GM23338 (cell line): ENCODE measurements around the gene GHRHR. TPM values are rescaled to one million over a fixed set of nuclear protein-coding genes. Genes with fewer than 3 reads are reported as not detected.

ENCODE experiments used
- ATAC-seq: fragments of 200-7000 bp; cut with Tn5 transposase; 3 replicates; pipeline ENCODE4 v1.9.1; 2020
- DNase-seq: peaks from one replicate; pipeline ENCODE4 v3.0.0-alpha.2; 2015; ENCODE audit warnings: low spot score
- H2AFZ ChIP-seq: fragments of 200-600 bp; sonication (generic); 2 replicates; pipeline ENCODE4 v1.8.0; 2016; ENCODE audit warnings: antibody characterized with exemption, mild to moderate bottlenecking, moderate library complexity
- H3F3A ChIP-seq: fragments of 200-600 bp; sonication (generic); replicated peaks from 2 replicates; pipeline ENCODE4 v1.8.0; 2017; ENCODE audit warnings: antibody characterized with exemption, mixed run types, low read depth
- H3K27ac ChIP-seq: fragments of 200-600 bp; sonication (generic); 2 replicates; pipeline ENCODE4 v1.6.1; 2016; ENCODE audit warnings: low read depth
- H3K27me3 ChIP-seq: fragments of 200-600 bp; sonication (generic); 2 replicates; pipeline ENCODE4 v1.8.0; 2016; ENCODE audit warnings: mild to moderate bottlenecking, mixed run types, moderate library complexity; ENCODE audit not compliant: insufficient read depth
- H3K36me3 ChIP-seq: fragments of 200-600 bp; sonication (generic); 2 replicates; pipeline ENCODE4 v1.8.0; 2016; ENCODE audit warnings: mild to moderate bottlenecking; ENCODE audit not compliant: insufficient read depth
- H3K4me1 ChIP-seq: fragments of 200-600 bp; sonication (generic); 2 replicates; pipeline ENCODE4 v1.8.0; 2016; ENCODE audit warnings: mild to moderate bottlenecking, moderate library complexity; ENCODE audit not compliant: insufficient read depth
- H3K4me2 ChIP-seq: fragments of 200-600 bp; sonication (generic); 2 replicates; pipeline ENCODE4 v1.7.1; 2017; ENCODE audit warnings: mixed run types
- H3K4me3 ChIP-seq: fragments of 200-600 bp; sonication (generic); 2 replicates; pipeline ENCODE4 v1.6.1; 2016; ENCODE audit warnings: mixed run types
- H3K79me2 ChIP-seq: fragments of 200-600 bp; sonication (generic); replicated peaks from 2 replicates; pipeline ENCODE4 v1.8.0; 2017; ENCODE audit warnings: mild to moderate bottlenecking; ENCODE audit not compliant: insufficient read depth
- H3K9me2 ChIP-seq: fragments of 200-600 bp; sonication (generic); 2 replicates; pipeline ENCODE4 v1.8.0; 2017; ENCODE audit not compliant: insufficient read depth
- H4K20me1 ChIP-seq: fragments of 200-600 bp; sonication (generic); replicated peaks from 2 replicates; pipeline ENCODE4 v1.8.0; 2017; ENCODE audit warnings: mild to moderate bottlenecking; ENCODE audit not compliant: insufficient read depth
- H3K27ac Mint-ChIP-seq: 2 replicates; pipeline ENCODE4 v1.8.0; 2020; ENCODE audit warnings: inconsistent platforms, mild to moderate bottlenecking, moderate library complexity, mixed read lengths
- H3K27me3 Mint-ChIP-seq: 3 replicates; pipeline ENCODE4 v1.8.0; 2022; ENCODE audit warnings: low read depth, mild to moderate bottlenecking, moderate library complexity, mixed read lengths, inconsistent platforms; ENCODE audit not compliant: insufficient read depth, poor library complexity
- H3K36me3 Mint-ChIP-seq: 3 replicates; pipeline ENCODE4 v1.8.0; 2021; ENCODE audit warnings: low read depth, mild to moderate bottlenecking, inconsistent platforms, moderate library complexity, mixed read lengths
- H3K4me1 Mint-ChIP-seq: 3 replicates; pipeline ENCODE4 v1.8.0; 2020; ENCODE audit warnings: mild to moderate bottlenecking, inconsistent platforms, mixed read lengths
- H3K4me3 Mint-ChIP-seq: 3 replicates; pipeline ENCODE4 v1.8.0; 2021; ENCODE audit warnings: moderate library complexity, mild to moderate bottlenecking, inconsistent platforms, mixed read lengths
- H3K9me3 Mint-ChIP-seq: 3 replicates; pipeline ENCODE4 v1.8.0; 2020; ENCODE audit warnings: moderate library complexity, mild to moderate bottlenecking, inconsistent platforms, mixed read lengths
- CREB1 ChIP-seq: fragments of 250-450 bp; sonication (Bioruptor Pico); IDR thresholded peaks from 2 replicates; pipeline ENCODE4 v1.5.0; 2020; ENCODE audit warnings: low read depth, mild to moderate bottlenecking, moderate library complexity
- EZH2phosphoT487 ChIP-seq: fragments of 200-600 bp; sonication (generic); IDR thresholded peaks from one replicate; pipeline ENCODE4 v1.8.1; 2018; ENCODE audit warnings: antibody characterized with exemption; ENCODE audit not compliant: unreplicated experiment
- JUNB ChIP-seq: IDR thresholded peaks from one replicate; pipeline ENCODE4 v1.6.1; 2016; ENCODE audit warnings: antibody characterized with exemption; ENCODE audit not compliant: unreplicated experiment
- NANOG ChIP-seq: IDR thresholded peaks from 2 replicates; pipeline ENCODE4 v1.6.1; 2016; ENCODE audit warnings: antibody characterized with exemption, borderline replicate concordance
- POLR2AphosphoS5 ChIP-seq: IDR thresholded peaks from 2 replicates; pipeline ENCODE4 v1.6.1; 2016; ENCODE audit warnings: antibody characterized with exemption, low read depth
- ZNF114 ChIP-seq: fragments of 250-450 bp; sonication (Bioruptor Pico); IDR thresholded peaks from 2 replicates; pipeline ENCODE4 v1.5.0; 2020; ENCODE audit warnings: mild to moderate bottlenecking, moderate library complexity
- ZNF331 ChIP-seq: fragments of 250-450 bp; sonication (Bioruptor Pico); IDR thresholded peaks from 2 replicates; pipeline ENCODE4 v1.5.0; 2020; ENCODE audit warnings: low read depth, mild to moderate bottlenecking, moderate library complexity
- polyA plus RNA-seq: library from polyadenylated mRNA; unstranded; fragments of >200 nt; fragmentation: Nextera tagmentation; extraction: Ambion mirVana; gene quantifications from 2 replicates; pipeline ENCODE4 v1.2.1, GENCODE V29; 2016
- total RNA-seq: library from RNA; depleted of rRNA; stranded (reverse); fragments of >200 nt; shearing (Covaris generic); gene quantifications from 2 replicates; pipeline ENCODE4 v1.2.3, GENCODE V29; 2014
- TF ChIP-seq, protein P1 (sequence below): fragments of 250-450 bp; sonication (Bioruptor Pico); IDR thresholded peaks from 2 replicates; pipeline ENCODE4 v1.5.0; 2020; ENCODE audit warnings: mild to moderate bottlenecking, moderate library complexity
- TF ChIP-seq, protein P2 (sequence below): IDR thresholded peaks from 2 replicates; pipeline ENCODE4 v1.6.1; 2016; ENCODE audit warnings: antibody characterized with exemption
- TF ChIP-seq, protein P3 (sequence below), 2 experiments: fragments of 200-600 bp in 1 of 2; sonication (generic) in 1 of 2; conservative IDR thresholded peaks; 2 replicates each; pipeline versions ENCODE4 v1.5.1 to v1.6.1; 2016 to 2017; ENCODE audit warnings: antibody characterized with exemption in 2 of 2, low read depth in 2 of 2, mild to moderate bottlenecking in 2 of 2, moderate library complexity in 1 of 2

Gene GHRHR
- total and polyA plus RNA-seq, 2 experiments from 2014 or later: 2.2 TPM; not detected in 1

DNA sequence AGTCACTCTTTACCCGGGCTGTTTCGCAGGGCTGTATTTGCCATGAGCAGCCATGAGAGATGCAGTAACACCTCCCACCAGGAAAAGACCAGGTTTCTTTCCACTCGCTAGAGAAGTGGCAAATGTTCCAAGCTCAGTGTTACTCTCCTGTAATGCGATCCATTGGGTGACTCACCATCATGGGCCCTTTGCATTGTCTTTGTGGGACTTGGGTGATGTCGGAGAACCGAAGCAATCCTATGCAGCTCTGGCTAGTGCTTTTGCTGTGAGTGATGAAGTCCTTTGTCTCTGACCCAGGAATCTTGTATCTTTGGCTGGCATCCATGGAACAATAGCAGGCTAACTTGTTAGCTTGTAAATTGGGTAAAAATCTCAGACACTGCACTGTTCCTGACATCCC, 40.0 kb downstream of the GHRHR start (continued):
- TF ChIP-seq, protein P1, sequence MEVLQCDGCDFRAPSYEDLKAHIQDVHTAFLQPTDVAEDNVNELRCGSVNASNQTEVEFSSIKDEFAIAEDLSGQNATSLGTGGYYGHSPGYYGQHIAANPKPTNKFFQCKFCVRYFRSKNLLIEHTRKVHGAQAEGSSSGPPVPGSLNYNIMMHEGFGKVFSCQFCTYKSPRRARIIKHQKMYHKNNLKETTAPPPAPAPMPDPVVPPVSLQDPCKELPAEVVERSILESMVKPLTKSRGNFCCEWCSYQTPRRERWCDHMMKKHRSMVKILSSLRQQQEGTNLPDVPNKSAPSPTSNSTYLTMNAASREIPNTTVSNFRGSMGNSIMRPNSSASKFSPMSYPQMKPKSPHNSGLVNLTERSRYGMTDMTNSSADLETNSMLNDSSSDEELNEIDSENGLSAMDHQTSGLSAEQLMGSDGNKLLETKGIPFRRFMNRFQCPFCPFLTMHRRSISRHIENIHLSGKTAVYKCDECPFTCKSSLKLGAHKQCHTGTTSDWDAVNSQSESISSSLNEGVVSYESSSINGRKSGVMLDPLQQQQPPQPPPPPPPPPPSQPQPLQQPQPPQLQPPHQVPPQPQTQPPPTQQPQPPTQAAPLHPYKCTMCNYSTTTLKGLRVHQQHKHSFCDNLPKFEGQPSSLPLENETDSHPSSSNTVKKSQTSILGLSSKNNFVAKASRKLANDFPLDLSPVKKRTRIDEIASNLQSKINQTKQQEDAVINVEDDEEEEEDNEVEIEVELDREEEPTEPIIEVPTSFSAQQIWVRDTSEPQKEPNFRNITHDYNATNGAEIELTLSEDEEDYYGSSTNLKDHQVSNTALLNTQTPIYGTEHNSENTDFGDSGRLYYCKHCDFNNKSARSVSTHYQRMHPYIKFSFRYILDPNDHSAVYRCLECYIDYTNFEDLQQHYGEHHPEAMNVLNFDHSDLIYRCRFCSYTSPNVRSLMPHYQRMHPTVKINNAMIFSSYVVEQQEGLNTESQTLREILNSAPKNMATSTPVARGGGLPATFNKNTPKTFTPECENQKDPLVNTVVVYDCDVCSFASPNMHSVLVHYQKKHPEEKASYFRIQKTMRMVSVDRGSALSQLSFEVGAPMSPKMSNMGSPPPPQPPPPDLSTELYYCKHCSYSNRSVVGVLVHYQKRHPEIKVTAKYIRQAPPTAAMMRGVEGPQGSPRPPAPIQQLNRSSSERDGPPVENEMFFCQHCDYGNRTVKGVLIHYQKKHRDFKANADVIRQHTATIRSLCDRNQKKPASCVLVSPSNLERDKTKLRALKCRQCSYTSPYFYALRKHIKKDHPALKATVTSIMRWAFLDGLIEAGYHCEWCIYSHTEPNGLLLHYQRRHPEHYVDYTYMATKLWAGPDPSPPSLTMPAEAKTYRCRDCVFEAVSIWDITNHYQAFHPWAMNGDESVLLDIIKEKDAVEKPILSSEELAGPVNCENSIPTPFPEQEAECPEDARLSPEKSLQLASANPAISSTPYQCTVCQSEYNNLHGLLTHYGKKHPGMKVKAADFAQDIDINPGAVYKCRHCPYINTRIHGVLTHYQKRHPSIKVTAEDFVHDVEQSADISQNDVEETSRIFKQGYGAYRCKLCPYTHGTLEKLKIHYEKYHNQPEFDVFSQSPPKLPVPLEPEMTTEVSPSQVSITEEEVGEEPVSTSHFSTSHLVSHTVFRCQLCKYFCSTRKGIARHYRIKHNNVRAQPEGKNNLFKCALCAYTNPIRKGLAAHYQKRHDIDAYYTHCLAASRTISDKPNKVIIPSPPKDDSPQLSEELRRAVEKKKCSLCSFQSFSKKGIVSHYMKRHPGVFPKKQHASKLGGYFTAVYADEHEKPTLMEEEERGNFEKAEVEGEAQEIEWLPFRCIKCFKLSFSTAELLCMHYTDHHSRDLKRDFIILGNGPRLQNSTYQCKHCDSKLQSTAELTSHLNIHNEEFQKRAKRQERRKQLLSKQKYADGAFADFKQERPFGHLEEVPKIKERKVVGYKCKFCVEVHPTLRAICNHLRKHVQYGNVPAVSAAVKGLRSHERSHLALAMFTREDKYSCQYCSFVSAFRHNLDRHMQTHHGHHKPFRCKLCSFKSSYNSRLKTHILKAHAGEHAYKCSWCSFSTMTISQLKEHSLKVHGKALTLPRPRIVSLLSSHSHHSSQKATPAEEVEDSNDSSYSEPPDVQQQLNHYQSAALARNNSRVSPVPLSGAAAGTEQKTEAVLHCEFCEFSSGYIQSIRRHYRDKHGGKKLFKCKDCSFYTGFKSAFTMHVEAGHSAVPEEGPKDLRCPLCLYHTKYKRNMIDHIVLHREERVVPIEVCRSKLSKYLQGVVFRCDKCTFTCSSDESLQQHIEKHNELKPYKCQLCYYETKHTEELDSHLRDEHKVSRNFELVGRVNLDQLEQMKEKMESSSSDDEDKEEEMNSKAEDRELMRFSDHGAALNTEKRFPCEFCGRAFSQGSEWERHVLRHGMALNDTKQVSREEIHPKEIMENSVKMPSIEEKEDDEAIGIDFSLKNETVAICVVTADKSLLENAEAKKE (CRISPR knock-in tag): no peak
- TF ChIP-seq ZNF331 (CRISPR knock-in tag) (no peak), EZH2phosphoT487 (no peak), CREB1 (CRISPR knock-in tag) (no peak), POLR2AphosphoS5 (no peak), NANOG (no peak), JUNB (no peak), ZNF114 (no peak)
- TF ChIP-seq, protein P2, sequence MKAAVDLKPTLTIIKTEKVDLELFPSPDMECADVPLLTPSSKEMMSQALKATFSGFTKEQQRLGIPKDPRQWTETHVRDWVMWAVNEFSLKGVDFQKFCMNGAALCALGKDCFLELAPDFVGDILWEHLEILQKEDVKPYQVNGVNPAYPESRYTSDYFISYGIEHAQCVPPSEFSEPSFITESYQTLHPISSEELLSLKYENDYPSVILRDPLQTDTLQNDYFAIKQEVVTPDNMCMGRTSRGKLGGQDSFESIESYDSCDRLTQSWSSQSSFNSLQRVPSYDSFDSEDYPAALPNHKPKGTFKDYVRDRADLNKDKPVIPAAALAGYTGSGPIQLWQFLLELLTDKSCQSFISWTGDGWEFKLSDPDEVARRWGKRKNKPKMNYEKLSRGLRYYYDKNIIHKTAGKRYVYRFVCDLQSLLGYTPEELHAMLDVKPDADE: no peak

DNA sequence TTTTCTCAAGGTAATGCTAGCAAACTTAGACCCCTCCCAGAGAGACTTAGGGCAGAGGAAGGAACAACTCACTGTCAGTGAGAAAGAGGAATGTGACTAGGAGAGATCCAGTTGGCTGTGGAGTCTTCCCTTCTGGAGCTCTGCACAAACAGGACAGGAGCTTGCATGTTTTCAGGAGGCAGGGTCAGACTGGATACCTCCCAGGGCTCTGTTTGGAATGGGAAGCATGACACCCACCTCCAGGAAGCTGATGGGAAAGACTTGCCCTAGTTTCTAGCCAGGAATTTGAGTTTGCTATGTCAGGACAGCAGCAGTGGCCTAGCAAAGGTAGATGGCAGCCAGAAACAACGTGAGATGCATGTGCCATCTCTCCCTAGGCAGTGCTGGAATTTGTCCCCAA, 40.6 kb downstream of the GHRHR start:
- Histone ChIP-seq H3K79me2 (no peaks in the 10 kb centered on the region), H2AFZ (no peak overlapping the region), H4K20me1 (no peaks in the 10 kb centered on the region), H3F3A (no peaks in the 10 kb centered on the region), H3K4me1 (no peaks in the 10 kb centered on the region), H3K4me3 (no peak overlapping the region), H3K36me3 (no peaks in the 10 kb centered on the region), H3K4me2 (no peak overlapping the region), H3K27me3 (no peaks in the 10 kb centered on the region), H3K27ac (no peak overlapping the region), H3K9me2 (no peaks in the 10 kb centered on the region)
- DNase-seq: no peak
- Mint-ChIP-seq H3K27ac (no peak overlapping the region; the same call in 1 of the 2 replicates), H3K27me3 (peaks cover 12% of the 10 kb centered on the region), H3K4me1 (peaks cover 9% of the 10 kb centered on the region; the same call in 2 of the 3 replicates), H3K9me3 (no peaks in the 10 kb centered on the region), H3K36me3 (peaks cover 10% of the 10 kb centered on the region; the same call in 2 of the 3 replicates), H3K4me3 (no peak overlapping the region)
- ATAC-seq: no peak
- TF ChIP-seq JUNB (no peak), ZNF114 (no peak)
- TF ChIP-seq, protein P3, sequence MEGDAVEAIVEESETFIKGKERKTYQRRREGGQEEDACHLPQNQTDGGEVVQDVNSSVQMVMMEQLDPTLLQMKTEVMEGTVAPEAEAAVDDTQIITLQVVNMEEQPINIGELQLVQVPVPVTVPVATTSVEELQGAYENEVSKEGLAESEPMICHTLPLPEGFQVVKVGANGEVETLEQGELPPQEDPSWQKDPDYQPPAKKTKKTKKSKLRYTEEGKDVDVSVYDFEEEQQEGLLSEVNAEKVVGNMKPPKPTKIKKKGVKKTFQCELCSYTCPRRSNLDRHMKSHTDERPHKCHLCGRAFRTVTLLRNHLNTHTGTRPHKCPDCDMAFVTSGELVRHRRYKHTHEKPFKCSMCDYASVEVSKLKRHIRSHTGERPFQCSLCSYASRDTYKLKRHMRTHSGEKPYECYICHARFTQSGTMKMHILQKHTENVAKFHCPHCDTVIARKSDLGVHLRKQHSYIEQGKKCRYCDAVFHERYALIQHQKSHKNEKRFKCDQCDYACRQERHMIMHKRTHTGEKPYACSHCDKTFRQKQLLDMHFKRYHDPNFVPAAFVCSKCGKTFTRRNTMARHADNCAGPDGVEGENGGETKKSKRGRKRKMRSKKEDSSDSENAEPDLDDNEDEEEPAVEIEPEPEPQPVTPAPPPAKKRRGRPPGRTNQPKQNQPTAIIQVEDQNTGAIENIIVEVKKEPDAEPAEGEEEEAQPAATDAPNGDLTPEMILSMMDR (conservative IDR thresholded peaks at IDR 0.05; ENCODE audit: low read depth in 2 of 2): no peak
